ENCODE measurements around the gene PACS2.

Gene PACS2

GRCh38 chr14:105391541-105391940 lies 77.0 kb downstream of the PACS2 start:
- no peak for DNase-seq (ENCODE audit: insufficient read length, low spot score)
- no peak for FAIRE-seq
- no peak for TF ChIP-seq CTCF (IDR thresholded peaks at IDR 0.05; ENCODE audit: insufficient read depth, missing control alignments)

GRCh38 chr14:105392131-105393090 lies 77.9 kb downstream of the PACS2 start:
- DNase-seq (ENCODE audit: insufficient read length, low spot score) (no peak), FAIRE-seq (no peak)
- no peak for TF ChIP-seq CTCF (IDR thresholded peaks at IDR 0.05; ENCODE audit: insufficient read depth, missing control alignments)

GRCh38 chr14:105393151-105393550 lies 78.6 kb downstream of the PACS2 start:
- FAIRE-seq (no peak), DNase-seq (ENCODE audit: insufficient read length, low spot score) (no peak)
- TF ChIP-seq CTCF (IDR thresholded peaks at IDR 0.05; ENCODE audit: insufficient read depth, missing control alignments), result no peak

GRCh38 chr14:105394714-105395537 lies 80.4 kb downstream of the PACS2 start:
- no peak for FAIRE-seq
- no peak for TF ChIP-seq CTCF (IDR thresholded peaks at IDR 0.05; ENCODE audit: insufficient read depth, missing control alignments)
- DNase-seq (ENCODE audit: insufficient read length, low spot score), result no peak

- FAIRE-seq, result no peak
- DNase-seq (ENCODE audit: insufficient read length, low spot score), result no peak
- no peak for TF ChIP-seq CTCF (IDR thresholded peaks at IDR 0.05; ENCODE audit: insufficient read depth, missing control alignments)
These were observed 80.9 kb downstream of the PACS2 start for GRCh38 chr14:105395538-105395854.

- DNase-seq (ENCODE audit: insufficient read length, low spot score) (no peak), FAIRE-seq (no peak)
These were observed 82.9 kb downstream of the PACS2 start for GRCh38 chr14:105397350-105397931.

More at GRCh38 chr14:105397350-105397931, 82.9 kb downstream of the PACS2 start:
- TF ChIP-seq CTCF (IDR thresholded peaks at IDR 0.05; ENCODE audit: insufficient read depth, missing control alignments), result no peak

All from D721Med (cell line).